ENCODE data around the gene XRRA1.

Gene XRRA1

DNA sequence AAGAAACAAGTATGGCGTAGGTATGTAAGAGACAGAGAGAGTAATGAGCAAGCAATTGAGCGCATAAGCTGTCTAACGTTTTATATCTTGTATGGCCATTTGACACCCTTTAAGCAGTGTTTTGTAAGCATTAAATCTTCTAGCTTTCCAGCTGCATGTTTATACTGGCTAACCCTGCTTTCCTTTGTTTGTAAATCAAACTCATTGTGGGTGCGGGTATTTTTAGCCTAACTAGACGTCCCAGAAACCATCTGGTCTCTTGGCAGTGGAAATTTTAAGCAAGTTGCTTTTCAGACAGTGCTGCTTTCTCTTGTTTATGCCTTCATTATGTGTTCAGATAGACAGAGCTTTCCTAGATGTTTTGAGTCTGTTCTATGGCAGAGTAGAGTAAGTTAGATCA lies 126.7 kb downstream of the XRRA1 start:
- no peak for DNase-seq

DNA sequence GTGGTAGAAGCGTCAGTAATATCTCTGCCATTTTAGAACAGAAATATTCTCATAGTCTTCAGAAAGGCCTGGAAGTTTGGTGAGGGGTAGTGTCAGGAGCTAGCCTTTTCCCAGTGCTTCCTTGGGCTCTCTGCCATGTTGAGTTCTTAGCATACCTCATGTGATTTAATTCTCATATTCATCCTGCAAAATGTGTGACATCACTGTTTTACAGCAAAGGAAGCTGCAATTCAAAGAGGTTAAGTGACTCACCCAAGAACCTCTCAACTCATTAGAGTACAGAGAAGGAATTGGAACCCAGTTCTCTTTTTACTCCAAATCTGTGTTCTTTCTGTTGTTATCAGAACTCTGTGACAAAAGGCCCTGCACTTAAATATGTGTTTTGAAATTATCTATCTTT lies 128.1 kb downstream of the XRRA1 start:
- DNase-seq, result no peak

DNA sequence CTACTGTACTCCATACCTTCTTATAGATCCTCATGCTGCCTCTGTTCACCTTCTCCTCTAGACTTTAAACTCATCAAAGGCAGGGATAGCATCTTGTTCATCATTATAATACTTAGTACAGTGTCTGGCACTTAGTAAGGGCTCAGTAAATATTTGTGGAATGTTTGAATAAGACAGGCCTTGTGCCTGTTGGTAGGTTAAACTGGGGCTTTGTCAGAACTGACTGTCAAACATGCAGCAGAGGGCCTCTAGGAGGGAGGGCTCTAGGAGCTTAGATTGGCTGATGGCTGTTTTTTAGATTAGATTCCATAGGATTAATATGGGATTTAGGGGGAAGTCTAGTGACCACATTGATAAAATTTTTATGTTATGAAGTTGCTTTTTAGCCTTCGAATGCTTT lies 129.5 kb downstream of the XRRA1 start:
- no peak for DNase-seq

DNA sequence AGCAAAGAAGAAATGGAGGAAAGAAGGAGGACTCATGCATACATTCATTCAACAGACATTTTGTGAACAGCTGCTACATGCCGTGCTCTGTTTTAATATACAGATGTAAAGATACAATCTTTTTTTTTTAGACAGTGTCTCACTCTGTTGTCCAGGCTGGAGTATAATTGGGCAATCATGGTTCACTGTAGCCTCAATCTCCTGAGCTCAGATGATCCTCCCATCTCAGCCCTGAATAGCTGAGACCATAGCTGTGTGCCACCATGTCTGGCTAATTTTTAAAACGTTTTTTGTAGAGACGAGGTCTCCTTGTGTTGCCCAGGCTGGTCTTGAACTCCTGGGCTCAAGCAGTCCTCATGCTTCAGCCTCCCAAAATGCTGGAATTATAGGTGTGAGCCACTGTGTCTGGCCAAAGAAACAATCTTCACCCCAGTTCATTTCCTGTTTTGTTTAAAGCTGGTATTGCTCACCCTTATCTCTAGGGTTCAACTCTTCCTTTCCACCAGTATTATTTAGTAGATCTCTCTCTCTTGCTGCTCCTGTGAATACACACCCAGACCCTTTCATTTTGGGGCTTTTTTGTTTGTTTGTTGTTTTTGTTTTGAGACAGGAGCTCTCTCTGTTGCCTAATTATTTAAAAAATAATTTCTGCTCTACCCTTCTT lies 130.5 kb downstream of the XRRA1 start:
- DNase-seq, result no peak

DNA sequence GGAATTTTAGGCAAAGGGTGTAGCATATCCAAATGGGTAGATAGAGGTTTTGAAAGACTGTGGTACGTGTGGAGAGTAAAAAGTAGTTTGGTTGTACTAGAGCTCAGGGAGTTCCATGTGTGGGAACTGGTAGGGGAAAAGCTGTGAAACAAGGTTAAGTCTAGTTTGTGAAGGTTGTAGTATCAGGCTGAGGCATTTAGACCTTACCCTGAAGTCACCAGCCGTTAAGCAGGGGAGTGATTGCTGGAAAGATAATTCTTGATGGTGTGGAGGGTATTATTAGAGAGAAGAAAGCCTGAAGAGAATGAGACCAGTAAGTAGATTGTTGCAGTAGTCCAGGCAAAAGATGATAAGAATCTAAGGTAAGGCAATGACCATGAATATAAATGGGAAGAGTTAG lies 132.2 kb downstream of the XRRA1 start:
- DNase-seq, result no peak

DNA sequence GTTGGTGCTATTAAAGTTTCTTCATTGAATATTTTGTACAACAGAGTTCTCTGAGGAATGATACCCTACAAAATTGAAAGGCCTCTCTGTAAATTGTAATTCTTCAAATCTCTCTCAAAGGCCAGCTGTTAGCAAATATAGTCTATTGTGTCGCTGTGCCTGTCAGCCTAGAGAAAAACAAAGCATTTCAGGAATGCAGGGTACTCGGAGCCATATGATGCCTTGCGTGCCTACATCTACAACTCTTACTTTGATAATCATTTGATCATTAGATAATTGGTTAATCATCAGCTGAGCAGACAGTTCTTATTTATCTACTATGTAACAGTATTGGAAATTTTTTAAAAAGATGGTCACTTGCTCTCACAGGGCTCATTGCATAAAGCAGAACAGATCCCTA lies 132.9 kb downstream of the XRRA1 start:
- no peak for DNase-seq

DNA sequence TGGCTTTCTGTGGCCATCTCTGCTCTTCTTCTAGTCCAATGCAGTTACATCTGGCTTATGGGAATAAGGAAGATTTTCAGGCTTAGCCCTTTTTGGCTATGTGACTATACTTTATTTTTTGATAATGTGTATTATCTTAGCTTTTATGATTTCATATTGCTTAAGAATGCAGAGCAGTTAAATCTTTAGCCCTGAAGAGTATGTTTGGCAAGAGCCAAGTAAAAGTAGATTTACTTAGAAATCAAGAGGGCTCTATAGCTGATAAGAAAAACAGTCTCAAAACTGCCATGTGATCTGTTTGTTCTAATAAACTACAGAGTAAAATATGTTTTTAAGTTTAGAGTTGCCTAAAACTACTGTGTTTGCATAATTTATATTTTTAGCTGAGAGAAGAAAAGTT lies 139.1 kb downstream of the XRRA1 start:
- no peak for DNase-seq

DNA sequence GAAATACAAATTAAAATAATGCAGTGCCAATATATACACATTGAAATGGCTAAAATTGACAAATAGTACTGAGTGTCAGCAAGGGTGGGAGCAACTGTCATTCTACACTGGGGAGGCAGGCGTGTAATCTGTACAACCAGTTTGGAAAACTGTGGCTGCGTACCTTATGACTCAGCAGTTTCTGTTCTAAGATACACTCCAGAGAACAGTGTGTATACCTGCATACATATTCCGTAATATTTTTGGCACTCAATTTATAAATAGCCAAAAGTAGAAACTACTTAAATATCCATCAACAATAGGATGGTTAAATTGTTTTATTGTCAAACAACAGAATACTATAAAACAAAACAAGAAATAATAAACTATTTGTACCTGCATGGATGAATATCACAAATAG lies 142.6 kb downstream of the XRRA1 start:
- no peak for DNase-seq

DNA sequence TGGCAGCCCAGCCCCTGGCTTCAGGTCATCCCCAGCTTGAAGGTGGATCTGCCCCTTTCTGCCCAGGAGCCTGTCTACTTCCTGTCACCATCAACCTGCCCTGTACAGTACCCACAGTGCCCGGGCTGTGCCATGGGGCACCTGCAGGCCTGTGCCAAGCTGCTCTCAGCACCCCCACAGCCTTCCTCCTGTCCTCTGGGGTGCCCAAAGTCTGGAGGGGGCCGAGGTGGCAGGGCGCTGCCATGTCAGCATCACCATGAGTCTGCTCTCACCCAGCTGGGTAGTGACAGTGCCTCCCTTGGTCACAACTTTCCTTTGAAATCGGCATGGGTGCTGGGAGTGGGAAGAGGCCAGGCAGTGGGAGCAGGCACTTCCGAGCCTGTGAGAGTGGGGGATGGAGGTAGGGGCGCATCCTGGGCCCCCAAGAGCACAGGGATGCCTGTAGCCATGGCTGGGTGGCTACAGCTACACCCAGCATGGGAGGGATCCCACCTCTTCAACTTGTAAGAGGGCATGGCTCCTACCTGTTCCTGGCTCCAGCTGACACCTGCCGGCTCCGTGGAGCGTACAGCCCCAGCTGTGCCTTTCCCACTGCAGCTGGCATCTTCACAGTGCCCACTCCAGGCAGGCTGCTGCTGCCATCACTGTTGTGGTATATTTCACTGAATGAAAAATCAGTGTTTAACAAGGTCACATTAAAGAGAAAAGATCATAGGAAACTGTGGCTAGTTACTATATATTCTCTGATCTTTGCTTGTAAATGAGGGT lies 157.4 kb downstream of the XRRA1 start:
- DNase-seq, result no peak

Measured in activated CD4-positive, alpha-beta T cell treated with anti-CD3 and anti-CD28 coated beads, Interleukin-2, amount 50 U/mL, for 48 hours (primary cell).